ENCODE measurements around the gene FLYWCH1.

- TF ChIP-seq CTCF (conservative IDR thresholded peaks at IDR 0.05 in 1 of 2, IDR thresholded peaks at IDR 0.05 in 1 of 2; ENCODE audit: low read depth in 1 of 2, low read length in 2 of 2) (peak; percentile 60 to 78), EZH2 (IDR thresholded peaks at IDR 0.05; ENCODE audit: low read length, missing control alignments) (no peak)
Observed at GRCh38 chr16:2904100-2904921, 7.4 kb upstream of the FLYWCH1 start.

All from fibroblast of lung (primary cell).